ENCODE data around the gene RIPOR3.

Gene RIPOR3

DNA sequence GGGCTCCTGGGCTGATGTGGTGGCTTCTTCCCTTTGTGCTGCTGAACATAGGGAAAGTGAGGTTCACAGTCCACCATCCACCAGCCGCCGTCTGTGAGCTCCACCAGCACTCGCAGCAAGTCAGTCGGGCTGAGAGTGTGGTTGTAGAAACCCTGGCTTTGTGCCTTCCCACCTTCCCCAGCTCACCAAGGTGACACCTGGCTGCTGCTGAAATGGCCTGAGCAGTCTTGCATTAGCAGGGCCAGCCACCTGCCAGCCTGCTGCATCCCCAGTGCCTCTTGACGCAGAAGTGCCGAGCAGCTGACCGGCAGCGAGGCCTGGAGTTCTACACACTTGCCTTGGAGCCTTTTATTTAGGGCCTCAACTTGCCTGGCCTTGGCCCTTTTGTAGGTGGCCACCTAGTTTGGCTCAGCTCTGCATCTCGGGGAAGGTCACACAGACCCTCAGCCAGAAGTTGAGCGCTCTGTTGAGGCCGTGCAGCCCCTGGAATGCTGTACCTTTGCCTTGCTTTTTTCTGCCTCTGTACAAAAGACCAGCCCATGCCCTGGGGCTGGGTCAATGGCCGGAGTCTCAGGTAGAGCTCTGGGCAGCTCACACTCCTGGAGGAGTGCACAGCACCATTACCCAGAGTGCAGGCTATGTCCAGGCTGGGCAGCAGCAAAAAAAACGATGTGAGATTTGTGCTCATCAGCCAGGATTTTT is 104.7 kb downstream of the RIPOR3 start:
- no peak for DNase-seq

DNA sequence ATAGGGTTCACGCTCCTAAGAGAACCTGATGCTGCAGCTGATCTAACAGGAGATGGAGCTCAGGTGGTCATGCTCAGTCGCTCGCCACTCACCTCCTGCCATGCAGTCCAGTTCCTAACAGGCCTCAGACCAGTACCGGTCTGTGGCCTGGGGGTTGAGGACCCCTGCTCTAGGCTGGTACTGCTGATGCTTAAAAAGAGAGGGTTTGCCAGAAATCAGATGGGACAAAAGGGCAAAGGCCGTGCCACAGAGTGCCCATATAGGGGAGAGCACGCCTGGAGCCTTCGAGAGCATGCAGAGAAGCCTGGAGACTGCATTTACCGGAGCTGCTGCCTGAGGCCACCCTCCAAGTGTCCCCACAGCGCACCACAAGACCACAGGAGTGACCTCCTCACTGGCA is 105.7 kb downstream of the RIPOR3 start:
- DNase-seq = no peak

DNA sequence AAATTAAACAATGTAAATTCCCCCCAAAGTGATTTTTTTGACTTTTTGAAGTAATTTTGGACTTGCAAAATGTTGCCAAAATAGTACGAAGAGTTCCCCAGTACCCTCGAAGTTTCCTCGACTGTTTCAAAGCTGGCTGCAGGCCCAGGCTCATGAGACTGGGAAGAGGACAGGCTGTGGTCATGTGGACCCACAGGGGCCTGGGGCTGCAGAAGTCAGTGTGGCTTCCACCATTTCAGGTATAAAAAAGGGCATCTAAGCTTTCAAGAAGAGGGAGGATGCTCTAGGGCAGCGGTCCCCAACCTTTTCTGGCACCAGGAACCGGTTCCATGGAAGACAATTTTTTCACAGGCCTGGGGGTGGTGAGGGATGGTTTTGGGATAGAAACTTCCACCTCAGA is 106.1 kb downstream of the RIPOR3 start:
- DNase-seq = no peak

DNA sequence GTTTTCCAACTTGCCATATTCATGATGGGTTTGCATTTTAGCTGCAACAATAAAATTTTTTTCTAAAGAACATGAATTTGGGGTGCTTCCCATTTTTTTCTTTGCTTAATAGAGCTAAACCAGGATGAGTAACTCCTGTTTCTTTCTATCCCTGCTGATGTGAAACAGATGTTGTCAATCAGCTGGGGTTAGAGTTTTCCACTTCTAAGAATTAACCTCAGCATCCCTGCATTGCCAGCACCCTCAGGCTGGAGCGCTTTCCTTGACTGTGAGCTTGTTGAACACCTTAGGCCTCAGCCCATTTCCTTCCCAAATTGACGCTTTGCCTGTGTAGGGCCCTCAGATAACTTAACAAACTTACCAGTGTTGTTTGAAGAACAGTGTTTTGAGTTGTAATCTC is 106.7 kb downstream of the RIPOR3 start:
- no peak for DNase-seq

DNA sequence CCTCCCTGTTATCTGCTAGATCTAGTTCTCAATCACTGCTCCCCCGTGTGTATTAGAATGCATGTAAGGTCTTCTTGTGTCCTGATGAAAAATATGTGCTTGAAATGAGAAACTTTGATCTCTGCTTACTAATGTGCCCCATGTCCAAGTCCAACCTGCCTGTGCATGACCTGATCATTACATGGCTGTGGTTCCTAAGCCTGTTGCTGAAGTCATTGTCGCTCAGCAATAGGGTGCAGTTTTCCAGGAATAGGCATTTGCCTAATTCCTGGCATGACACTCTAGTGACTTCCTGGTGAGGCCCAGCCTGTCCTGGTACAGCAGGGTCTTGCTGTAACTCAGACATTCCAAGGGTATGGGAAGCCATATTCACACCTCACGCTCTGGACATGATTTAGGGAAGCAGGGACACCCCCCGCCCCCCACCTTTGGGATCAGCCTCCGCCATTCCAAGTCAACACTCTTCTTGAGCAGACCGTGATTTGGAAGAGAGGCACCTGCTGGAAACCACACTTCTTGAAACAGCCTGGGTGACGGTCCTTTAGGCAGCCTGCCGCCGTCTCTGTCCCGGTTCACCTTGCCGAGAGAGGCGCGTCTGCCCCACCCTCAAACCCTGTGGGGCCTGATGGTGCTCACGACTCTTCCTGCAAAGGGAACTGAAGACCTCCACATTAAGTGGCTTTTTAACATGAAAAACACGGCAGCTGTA is 107.7 kb downstream of the RIPOR3 start:
- no peak for DNase-seq

DNA sequence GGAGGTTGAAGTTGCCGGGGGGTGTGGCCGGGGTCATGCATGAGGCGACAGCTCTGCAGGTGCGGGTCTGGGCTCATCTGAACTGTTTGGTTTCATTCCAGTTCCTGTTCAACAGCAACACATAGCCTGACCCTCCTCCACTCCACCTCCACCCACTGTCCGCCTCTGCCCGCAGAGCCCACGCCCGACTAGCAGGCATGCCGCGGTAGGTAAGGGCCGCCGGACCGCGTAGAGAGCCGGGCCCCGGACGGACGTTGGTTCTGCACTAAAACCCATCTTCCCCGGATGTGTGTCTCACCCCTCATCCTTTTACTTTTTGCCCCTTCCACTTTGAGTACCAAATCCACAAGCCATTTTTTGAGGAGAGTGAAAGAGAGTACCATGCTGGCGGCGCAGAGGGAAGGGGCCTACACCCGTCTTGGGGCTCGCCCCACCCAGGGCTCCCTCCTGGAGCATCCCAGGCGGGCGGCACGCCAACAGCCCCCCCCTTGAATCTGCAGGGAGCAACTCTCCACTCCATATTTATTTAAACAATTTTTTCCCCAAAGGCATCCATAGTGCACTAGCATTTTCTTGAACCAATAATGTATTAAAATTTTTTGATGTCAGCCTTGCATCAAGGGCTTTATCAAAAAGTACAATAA is 108.6 kb downstream of the RIPOR3 start:
- no peak for DNase-seq

DNA sequence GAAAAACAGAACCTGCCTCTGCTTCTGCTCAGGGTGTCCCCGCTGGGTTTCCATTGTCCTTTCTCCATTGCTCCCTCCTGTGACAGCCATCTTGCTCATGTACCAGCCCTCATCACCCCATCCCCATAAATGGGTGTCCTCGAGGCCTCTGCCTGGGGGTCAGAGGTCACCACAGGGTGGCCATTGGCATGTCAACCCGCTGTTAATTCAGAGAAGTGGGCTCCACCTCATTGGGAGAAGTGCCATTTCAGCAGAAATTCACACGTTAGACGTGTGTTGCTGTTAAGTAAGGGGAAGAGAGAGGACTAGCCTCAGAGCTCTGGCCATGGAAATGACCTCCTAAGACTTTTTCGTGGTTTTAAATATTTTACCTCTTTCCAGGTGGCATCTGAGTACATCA is 109.2 kb downstream of the RIPOR3 start:
- DNase-seq = no peak

DNA sequence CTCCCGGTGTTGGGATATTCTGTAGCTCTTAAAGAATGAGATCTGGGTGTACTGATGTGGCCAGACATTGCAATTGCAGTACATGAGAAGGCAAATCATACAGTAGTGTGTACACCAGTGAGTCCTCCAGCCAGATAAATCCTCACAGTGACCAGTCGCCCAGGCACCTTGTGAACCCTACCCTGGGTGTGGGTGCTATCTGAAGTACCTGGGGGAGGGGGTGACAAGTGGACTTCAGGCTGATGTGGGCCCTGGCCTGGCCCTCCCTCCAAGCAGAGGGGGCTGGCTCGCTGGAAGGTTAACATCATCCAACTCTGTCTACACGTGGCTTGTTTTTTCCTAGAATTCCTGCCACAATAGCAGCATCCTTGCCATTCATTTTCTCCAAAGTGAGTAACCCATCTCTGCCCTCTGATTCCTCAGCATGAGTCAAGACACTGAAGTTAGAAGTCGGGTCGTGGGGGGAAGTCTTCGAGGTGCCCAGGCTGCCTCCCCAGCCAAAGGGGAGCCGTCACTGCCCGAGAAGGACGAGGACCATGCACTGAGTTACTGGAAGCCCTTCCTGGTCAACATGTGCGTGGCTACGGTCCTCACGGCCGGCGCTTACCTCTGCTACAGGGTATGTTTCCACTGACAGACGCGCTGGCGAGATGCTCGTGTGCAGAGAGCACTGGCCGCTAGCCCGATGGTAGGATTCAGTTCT is 110.3 kb downstream of the RIPOR3 start:
- no peak for DNase-seq

DNA sequence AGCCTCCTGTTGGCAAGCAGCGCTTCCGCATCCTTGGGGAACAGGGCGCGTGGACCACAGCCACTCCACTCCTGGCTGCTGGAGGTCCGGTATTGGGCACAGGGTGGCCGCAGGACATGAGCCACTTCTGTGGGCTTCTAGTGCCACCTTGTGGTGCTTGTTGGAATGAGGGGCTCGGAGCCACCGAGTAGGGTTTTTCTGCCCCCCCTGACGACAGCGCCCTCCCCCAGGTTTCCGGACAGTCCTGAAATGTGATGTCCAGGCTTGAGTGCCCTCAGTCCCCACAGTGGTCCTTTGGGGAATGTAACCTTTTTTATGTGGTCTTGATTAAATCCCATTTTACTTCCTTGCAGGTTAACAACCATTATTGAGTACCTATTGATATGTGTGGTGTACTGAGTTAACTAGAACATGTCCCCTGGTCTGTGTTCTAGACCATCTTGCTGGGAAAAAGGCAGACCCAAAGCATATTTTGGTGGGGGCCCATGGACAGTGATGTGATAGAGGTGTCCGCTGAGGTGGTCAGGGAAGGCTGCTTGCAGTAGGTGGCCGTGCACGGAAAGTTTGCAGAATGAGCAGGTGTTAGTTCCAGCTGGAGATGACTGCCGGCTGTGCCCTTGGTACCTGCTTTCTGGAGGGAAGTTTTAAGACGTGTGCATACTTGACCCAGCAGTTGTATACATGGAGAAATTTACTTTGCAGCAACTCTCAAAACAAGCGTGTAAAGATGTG is 111.2 kb downstream of the RIPOR3 start:
- no peak for DNase-seq

DNA sequence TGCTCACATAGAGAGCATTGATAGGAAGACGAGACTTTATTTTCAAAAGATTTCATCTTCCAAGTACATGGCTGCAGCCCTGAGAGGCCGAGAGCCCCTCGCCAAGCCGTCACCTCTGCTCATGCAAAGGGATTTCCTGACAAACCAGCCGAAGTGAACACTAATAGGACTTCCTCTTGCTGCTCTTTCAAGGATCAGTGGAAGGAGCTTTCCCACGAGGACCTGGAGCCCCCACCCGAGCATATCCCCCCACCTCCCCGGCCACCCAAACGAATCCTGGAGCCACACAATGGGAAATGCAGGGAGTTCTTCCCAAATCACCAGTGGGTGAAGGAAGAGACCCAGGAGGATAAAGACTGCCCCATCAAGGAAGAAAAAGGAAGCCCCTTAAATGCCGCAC is 111.8 kb downstream of the RIPOR3 start:
- no peak for DNase-seq

DNA sequence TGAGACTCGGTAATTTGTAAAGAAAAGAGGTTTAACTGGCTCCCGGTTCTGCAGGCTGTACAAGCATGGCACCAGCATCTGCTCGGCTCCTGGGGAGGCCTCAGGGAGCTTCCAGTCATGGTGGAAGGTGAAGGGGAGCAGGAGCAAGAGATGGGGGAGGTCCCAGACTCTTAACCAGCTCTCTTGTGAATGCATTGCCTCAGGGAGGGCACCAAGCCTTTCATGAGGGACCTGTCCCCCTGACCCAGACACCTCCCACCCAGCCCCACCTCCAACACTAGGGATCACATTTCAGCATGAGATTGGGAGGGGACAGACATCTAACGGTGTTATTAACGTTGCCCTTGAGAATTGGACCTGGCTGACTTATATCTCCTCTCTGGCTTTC is 112.6 kb downstream of the RIPOR3 start:
- DNase-seq = no peak

DNA sequence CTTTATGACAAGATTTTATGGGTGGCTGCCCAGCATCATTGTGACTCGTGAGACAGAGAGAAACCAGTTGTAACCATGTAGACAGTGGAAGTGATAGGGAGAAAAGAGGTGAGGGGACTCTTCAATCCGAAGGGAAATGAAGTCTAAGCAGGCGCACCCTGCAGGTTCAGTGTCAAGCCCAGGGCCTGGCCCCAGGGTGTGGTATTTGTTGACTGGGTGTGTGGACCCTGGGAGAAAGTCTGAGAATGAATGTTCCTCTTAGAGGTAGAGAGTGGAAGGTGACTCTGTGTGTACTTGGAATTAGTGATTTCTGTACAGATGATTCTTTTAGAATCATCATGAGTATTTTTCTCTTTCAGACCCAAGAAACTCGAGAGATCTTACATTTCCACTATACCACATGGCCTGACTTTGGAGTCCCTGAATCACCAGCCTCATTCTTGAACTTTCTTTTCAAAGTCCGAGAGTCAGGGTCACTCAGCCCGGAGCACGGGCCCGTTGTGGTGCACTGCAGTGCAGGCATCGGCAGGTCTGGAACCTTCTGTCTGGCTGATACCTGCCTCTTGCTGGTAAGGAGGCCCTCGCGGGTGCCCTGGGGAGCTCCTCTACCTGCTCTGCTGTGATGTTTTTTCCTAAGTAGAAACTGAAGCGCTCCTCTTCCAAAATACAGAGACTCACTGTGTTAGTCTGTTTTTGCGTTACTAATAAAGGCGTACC is 113.1 kb downstream of the RIPOR3 start:
- no peak for DNase-seq

DNA sequence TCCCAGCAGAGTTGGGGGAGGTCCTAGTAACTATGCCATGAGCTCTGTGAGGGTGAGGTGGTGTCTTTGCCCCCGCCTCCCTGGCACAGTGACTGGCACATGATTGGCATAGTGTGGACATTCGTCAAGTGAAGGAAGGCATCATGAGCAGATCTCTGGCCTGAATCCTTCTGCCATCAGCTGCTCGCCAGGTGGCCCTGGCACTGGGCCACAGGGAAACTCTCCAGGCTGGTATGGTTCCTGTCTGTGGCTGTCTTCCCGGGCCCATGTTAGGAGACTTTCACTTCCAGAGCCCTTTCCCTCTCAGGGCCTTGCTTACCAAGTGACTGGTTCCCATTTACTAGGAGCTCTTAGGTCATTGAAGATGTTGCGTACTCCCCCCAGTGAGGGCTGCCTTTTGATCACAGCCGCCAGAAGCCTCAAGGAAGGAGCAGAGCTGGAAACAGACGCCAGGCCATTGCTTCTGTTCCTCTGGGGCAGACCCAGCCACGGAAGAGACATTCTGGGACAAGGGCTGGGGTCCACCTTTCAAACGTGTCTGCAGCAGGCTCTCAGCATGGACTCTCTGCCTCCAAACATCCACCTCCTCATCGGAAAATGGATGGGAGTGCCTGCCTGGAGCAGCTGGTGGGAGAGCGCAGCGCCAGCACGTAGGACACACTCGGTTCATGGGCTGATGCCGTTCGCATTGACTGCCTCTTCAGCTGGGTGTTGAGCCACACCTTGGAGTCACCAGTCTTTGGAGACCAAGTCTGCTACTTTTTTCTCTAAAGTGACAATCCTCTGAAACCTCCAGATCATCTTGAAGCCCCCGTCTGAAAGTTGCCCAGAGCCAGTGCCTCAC is 113.9 kb downstream of the RIPOR3 start:
- DNase-seq = no peak

DNA sequence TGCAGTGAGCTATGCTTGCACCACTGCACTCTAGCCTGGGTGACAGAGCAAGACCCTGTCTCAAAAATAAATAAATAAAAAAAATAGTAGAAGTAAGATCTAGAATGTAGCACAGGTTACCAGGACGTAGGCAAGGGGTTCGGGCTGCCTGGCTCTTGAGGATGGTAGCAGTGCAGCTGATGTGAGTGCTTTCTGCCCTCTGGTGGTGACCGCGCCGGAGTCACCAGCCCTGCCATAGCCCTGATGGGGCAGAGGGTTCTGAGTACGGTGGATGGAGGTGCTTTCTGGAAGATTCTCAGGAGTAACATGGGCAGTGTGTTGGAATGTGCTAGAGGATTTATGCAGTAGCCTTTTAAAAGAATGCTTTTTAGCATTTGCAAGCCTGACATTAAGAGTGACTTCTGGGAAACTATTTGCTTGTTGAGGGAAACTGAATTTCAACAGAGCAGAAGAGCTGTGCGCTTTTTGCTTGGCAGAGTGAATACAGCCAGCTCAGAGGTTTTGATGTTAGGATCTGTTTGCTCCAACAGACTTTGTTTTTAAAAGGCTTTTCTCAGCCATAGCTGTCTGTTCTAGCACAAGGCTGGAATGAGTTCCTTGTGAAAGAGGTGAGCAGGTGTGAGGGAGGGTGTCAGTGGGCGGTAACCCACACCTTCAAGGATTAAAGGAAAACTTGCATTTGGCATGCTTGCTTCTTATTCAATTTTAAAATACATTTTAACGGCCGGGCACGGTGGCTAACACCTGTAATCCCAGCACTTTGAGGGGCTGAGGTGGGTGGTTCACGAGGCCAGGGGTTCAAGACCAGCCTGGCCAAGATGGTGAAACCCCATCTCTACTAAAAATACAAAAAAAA is 115.2 kb downstream of the RIPOR3 start:
- DNase-seq = no peak

DNA sequence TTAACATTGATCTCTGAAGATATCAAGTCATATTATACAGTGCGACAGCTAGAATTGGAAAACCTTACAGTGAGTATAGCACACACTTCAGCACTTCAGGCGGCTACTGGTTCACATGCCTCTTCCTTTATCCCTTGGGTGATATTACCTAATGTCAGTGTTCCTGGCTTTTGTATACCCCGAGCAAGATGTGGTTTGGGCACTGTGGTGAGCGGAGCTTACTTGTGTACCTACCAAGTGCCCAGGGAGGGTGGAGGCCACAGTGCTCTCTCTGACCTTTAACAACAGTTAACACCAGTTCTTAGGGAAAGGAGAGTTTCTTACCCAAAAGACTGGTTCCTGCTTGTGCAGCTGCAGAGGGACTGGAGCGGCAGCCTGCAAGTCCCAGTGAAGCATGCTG is 116.8 kb downstream of the RIPOR3 start:
- DNase-seq = no peak

DNA sequence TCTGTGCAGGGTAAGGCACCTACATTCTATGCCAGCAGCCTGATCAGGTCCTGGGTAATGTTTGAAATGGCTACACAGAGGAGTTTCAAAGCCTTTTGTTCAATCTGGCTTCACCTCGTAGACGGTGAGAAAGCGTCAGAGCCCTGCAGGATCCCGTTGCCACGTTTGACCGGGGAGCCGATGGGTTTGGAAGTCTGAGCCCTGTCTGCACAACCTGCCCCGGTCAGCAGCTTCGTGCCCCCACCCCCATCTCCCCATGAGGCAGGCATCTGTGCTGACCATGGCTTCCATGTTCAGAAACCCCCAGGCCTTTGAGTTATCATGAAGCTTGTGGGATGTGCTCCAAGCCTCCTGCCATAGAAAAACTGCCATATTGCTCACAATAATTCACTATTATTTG is 117.2 kb downstream of the RIPOR3 start:
- no peak for DNase-seq

DNA sequence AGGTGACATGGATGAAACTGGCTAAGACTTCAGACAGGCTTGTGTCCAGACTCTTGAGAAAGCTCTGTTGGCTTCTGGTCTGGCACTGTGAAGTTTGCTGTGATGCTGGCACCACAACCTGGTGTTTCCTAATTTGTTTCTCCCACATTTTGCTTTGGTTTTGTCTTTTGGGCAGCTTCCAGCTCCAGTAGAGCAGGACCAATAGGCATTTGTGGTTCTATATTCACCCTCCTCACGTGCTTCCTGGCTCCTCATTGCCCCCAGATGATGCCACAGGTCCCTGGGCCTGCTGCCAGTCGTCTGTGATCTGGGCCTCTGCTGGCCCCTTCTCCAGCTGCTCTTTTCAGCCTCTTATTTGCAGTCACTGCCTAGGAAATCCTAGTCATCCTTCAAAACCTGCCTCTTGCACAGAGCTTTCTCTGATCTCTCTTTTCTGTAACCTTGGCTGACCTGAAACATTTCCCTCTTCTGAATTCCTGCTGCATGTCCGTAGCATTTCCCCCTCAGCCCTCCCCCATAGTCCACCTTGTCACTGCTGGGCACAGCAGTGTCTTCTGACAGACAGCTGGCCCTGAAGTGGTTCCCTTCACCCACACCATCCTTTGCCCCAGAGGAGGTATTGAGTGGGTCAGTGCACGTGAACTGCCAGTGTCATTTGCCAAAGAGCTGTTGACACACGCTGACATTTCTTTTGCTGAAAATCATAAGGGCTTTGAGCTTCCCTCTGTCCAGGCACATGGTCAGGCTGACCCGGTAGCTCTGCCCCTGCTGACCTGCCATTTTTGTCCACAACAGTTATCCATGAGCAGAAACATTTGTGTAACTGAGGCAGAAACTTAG is 118.2 kb downstream of the RIPOR3 start:
- DNase-seq = no peak

DNA sequence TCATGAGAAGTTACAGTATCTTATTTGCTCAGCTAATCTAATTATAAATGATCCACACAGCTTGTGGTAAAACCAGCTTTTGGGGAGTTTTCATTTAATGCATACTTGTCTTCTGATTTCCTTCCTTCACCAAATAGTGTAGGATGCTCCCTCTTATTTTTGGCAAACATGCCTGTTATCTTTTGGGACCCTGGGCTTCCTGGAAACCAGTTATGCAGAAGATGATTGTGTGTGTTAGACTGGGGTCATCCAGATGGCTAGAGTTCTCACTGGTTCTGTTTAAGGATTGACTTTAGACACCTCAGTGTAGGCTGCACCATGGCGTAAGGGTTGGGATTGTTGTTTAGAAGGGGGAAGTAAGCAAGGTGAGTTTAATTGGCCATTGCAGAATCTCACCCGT is 119.9 kb downstream of the RIPOR3 start:
- no peak for DNase-seq

Measured in NCI-H1436 (cell line).